OCI-LY1 (cell line): ENCODE results near the gene DUSP22.

Source experiments
- H2AFZ ChIP-seq: fragments of 200-600 bp; sonication (generic), shearing (Covaris generic); 2 replicates; pipeline ENCODE4 v1.6.0; 2014; ENCODE audit warnings: antibody characterized with exemption, mild to moderate bottlenecking, low read length
- H3F3A ChIP-seq: fragments of 200-600 bp; sonication (generic), shearing (Covaris generic); 2 replicates; pipeline ENCODE4 v1.6.0; 2014; ENCODE audit warnings: mild to moderate bottlenecking, antibody characterized with exemption, low read length, moderate library complexity; ENCODE audit not compliant: insufficient read depth
- H3K27ac ChIP-seq: fragments of 200-600 bp; sonication (generic); 2 replicates; pipeline ENCODE4 v1.5.1; 2014; ENCODE audit warnings: low read length, mixed run types, mild to moderate bottlenecking, low read depth; ENCODE audit not compliant: poor library complexity, severe bottlenecking
- H3K27me3 ChIP-seq: fragments of 200-600 bp; sonication (generic); 2 replicates; pipeline ENCODE4 v1.6.0; 2014; ENCODE audit warnings: antibody characterized with exemption, mild to moderate bottlenecking, low read length, moderate library complexity; ENCODE audit not compliant: insufficient read depth
- H3K36me3 ChIP-seq: fragments of 200-600 bp; sonication (generic); 2 replicates; pipeline ENCODE4 v1.6.1; 2014; ENCODE audit warnings: mild to moderate bottlenecking, antibody characterized with exemption, low read length, moderate library complexity, mixed read lengths; ENCODE audit not compliant: insufficient read depth
- H3K4me1 ChIP-seq: fragments of 200-600 bp; sonication (generic); 2 replicates; pipeline ENCODE4 v1.5.1; 2014; ENCODE audit warnings: mild to moderate bottlenecking, low read length, moderate library complexity; ENCODE audit not compliant: insufficient read depth, severe bottlenecking
- H3K4me2 ChIP-seq: fragments of 200-600 bp; sonication (generic), shearing (Covaris generic); 2 replicates; pipeline ENCODE4 v1.6.1; 2014; ENCODE audit warnings: low read length
- H3K4me3 ChIP-seq: fragments of 200-600 bp; sonication (generic); 2 replicates; pipeline ENCODE4 v1.5.1; 2014; ENCODE audit warnings: low read length, low read depth, mild to moderate bottlenecking, mixed read lengths; ENCODE audit not compliant: poor library complexity, severe bottlenecking
- H3K79me2 ChIP-seq: fragments of 200-600 bp; shearing (Covaris generic); 2 replicates; pipeline ENCODE4 v1.6.1; 2016; ENCODE audit warnings: mixed run types, low read length, mixed read lengths; ENCODE audit not compliant: insufficient read depth
- H3K9ac ChIP-seq: fragments of 200-600 bp; sonication (generic), shearing (Covaris generic); 2 replicates; pipeline ENCODE4 v1.6.1; 2014; ENCODE audit warnings: mild to moderate bottlenecking, low read length, mixed read lengths
- H3K9me2 ChIP-seq: fragments of 200-600 bp; sonication (generic), shearing (Covaris generic); 2 replicates; pipeline ENCODE4 v1.6.1; 2014; ENCODE audit warnings: low read depth, mild to moderate bottlenecking, low read length, mixed read lengths
- H3K9me3 ChIP-seq: fragments of 200-600 bp; shearing (Covaris generic); 2 replicates; pipeline ENCODE4 v1.6.1; 2014; ENCODE audit warnings: low read length, mixed read lengths
- H4K20me1 ChIP-seq: fragments of 200-600 bp; sonication (generic), shearing (Covaris generic); 2 replicates; pipeline ENCODE4 v1.6.0; 2016; ENCODE audit warnings: mild to moderate bottlenecking, low read length; ENCODE audit not compliant: insufficient read depth
- CTCF ChIP-seq: fragments of 200-600 bp; sonication (generic), shearing (Covaris generic); IDR thresholded peaks from 2 replicates; pipeline ENCODE4 v1.5.1; 2017; ENCODE audit warnings: mild to moderate bottlenecking, antibody characterized with exemption, low read length, moderate library complexity, mixed read lengths
- EZH2 ChIP-seq: fragments of 200-600 bp; sonication (generic), shearing (Covaris generic); IDR thresholded peaks from 2 replicates; pipeline ENCODE4 v1.8.0; 2017; ENCODE audit warnings: borderline replicate concordance, mixed run types, mild to moderate bottlenecking, antibody characterized with exemption, low read length, moderate library complexity, mixed read lengths

Gene DUSP22

GRCh38 chr6:259316-259715 lies 33.0 kb upstream of the DUSP22 start:
- no peak for TF ChIP-seq EZH2
- TF ChIP-seq CTCF: no peak

GRCh38 chr6:259901-260508 lies 32.3 kb upstream of the DUSP22 start:
- H3K27me3 ChIP-seq: no peaks in the 10 kb centered on the region
- H3K9me2 ChIP-seq: no peaks in the 10 kb centered on the region
- H3K27ac ChIP-seq: no peak overlapping the region
- no peaks in the 10 kb centered on the region for H3F3A ChIP-seq
- H4K20me1 ChIP-seq: no peaks in the 10 kb centered on the region
- H3K4me1 ChIP-seq: peaks cover 7% of the 10 kb centered on the region
- no peak for TF ChIP-seq EZH2
- TF ChIP-seq CTCF: no peak
- H3K9ac ChIP-seq: no peak overlapping the region
- H2AFZ ChIP-seq: no peak overlapping the region
- H3K9me3 ChIP-seq: no peaks in the 10 kb centered on the region
- no peaks in the 10 kb centered on the region for H3K79me2 ChIP-seq
- no peak overlapping the region for H3K4me3 ChIP-seq
- no peaks in the 10 kb centered on the region for H3K36me3 ChIP-seq
- H3K4me2 ChIP-seq: no peak overlapping the region

More at GRCh38 chr6:259316-259715, 33.0 kb upstream of the DUSP22 start:
- Histone ChIP-seq H3K4me1 (peaks cover 7% of the 10 kb centered on the region), H3F3A (no peaks in the 10 kb centered on the region), H4K20me1 (no peaks in the 10 kb centered on the region), H2AFZ (no peak overlapping the region), H3K4me2 (no peak overlapping the region), H3K9ac (no peak overlapping the region), H3K27me3 (no peaks in the 10 kb centered on the region), H3K9me2 (no peaks in the 10 kb centered on the region), H3K27ac (no peak overlapping the region), H3K4me3 (no peak overlapping the region), H3K36me3 (no peaks in the 10 kb centered on the region), H3K79me2 (no peaks in the 10 kb centered on the region), H3K9me3 (no peaks in the 10 kb centered on the region)

- no peaks in the 10 kb centered on the region for H3K27me3 ChIP-seq
- H3K36me3 ChIP-seq: no peaks in the 10 kb centered on the region
These were observed 27.7 kb upstream of the DUSP22 start for GRCh38 chr6:264626-265025.

More at GRCh38 chr6:264626-265025, 27.7 kb upstream of the DUSP22 start:
- no peak overlapping the region for H3K9ac ChIP-seq
- H3K4me1 ChIP-seq: no peaks in the 10 kb centered on the region
- H3K27ac ChIP-seq: no peak overlapping the region
- H3K9me3 ChIP-seq: no peaks in the 10 kb centered on the region
- no peaks in the 10 kb centered on the region for H3K9me2 ChIP-seq
- no peaks in the 10 kb centered on the region for H3K79me2 ChIP-seq
- TF ChIP-seq EZH2 (no peak), CTCF (no peak)
- H3K4me2 ChIP-seq: no peak overlapping the region
- H3K4me3 ChIP-seq: no peak overlapping the region
- no peak overlapping the region for H2AFZ ChIP-seq
- no peaks in the 10 kb centered on the region for H3F3A ChIP-seq
- H4K20me1 ChIP-seq: no peaks in the 10 kb centered on the region
